ENCODE results near the gene SORCS1. TPM values are rescaled to one million over a fixed set of nuclear protein-coding genes. Genes with fewer than 3 reads are reported as not detected.
"Not testable (repeated sequence)": the region's sequence is repeated elsewhere in the genome, so short reads cannot be mapped to it uniquely, and the experiment has no call there.

Gene SORCS1
- total RNA-seq, 4 donors from 2014 or later = 0.26 to 9.4 (median 3.8) TPM

- Histone ChIP-seq H3K4me1 (no peaks in the 10 kb centered on the region), H3K27ac (no peak overlapping the region), H3K4me3 (no peak overlapping the region), H3K9me3 (no peaks in the 10 kb centered on the region), H3K27me3 (no peaks in the 10 kb centered on the region), H3K36me3 (no peaks in the 10 kb centered on the region)
- DNase-seq = no peak
- intact Hi-C loops (cut with DNase I; ENCODE audit: low total_unique reads) = no loop called here
- TF ChIP-seq CTCF (IDR thresholded peaks at IDR 0.05) = no peak
- TF ChIP-seq POLR2A (IDR thresholded peaks at IDR 0.05) = no peak
Observed at GRCh38 chr10:107033799-107034422, 130.6 kb downstream of the SORCS1 start.

GRCh38 chr10:107032700-107033401 lies 131.7 kb downstream of the SORCS1 start:
- no peak overlapping the region for H3K4me3 ChIP-seq
- H3K9me3 ChIP-seq = no peaks in the 10 kb centered on the region
- H3K27me3 ChIP-seq = no peaks in the 10 kb centered on the region
- H3K4me1 ChIP-seq = no peaks in the 10 kb centered on the region
- no peak for TF ChIP-seq POLR2A (IDR thresholded peaks at IDR 0.05)
- no peak for DNase-seq
- intact Hi-C loops (cut with DNase I; ENCODE audit: low total_unique reads) = no loop called here
- H3K36me3 ChIP-seq = no peaks in the 10 kb centered on the region
- H3K27ac ChIP-seq = no peak overlapping the region

GRCh38 chr10:107031931-107032699 lies 132.4 kb downstream of the SORCS1 start:
- Histone ChIP-seq H3K27ac (no peak overlapping the region), H3K4me3 (no peak overlapping the region), H3K4me1 (no peaks in the 10 kb centered on the region), H3K9me3 (no peaks in the 10 kb centered on the region), H3K27me3 (no peaks in the 10 kb centered on the region), H3K36me3 (no peaks in the 10 kb centered on the region)
- no peak for DNase-seq
- TF ChIP-seq CTCF (IDR thresholded peaks at IDR 0.05) (no peak), POLR2A (IDR thresholded peaks at IDR 0.05) (no peak)
- intact Hi-C loops (cut with DNase I; ENCODE audit: low total_unique reads) = no loop called here

- Histone ChIP-seq H3K27me3 (no peaks in the 10 kb centered on the region), H3K36me3 (no peaks in the 10 kb centered on the region), H3K4me3 (no peak overlapping the region), H3K27ac (no peak overlapping the region), H3K9me3 (no peaks in the 10 kb centered on the region), H3K4me1 (no peaks in the 10 kb centered on the region)
- intact Hi-C loops (cut with DNase I; ENCODE audit: low total_unique reads) = no loop called here
- TF ChIP-seq CTCF (IDR thresholded peaks at IDR 0.05) = no peak
- TF ChIP-seq POLR2A (IDR thresholded peaks at IDR 0.05) = no peak
- DNase-seq = no peak
Observed at GRCh38 chr10:107028236-107028635, 136.3 kb downstream of the SORCS1 start.

GRCh38 chr10:107025676-107026075 lies 138.8 kb downstream of the SORCS1 start:
- Histone ChIP-seq H3K4me1 (no peaks in the 10 kb centered on the region), H3K9me3 (no peaks in the 10 kb centered on the region), H3K27me3 (no peaks in the 10 kb centered on the region), H3K27ac (no peak overlapping the region), H3K36me3 (no peaks in the 10 kb centered on the region), H3K4me3 (no peak overlapping the region)
- no peak for DNase-seq
- intact Hi-C loops (cut with DNase I; ENCODE audit: low total_unique reads) = no loop called here
- TF ChIP-seq CTCF (IDR thresholded peaks at IDR 0.05) (no peak), POLR2A (IDR thresholded peaks at IDR 0.05) (no peak)

GRCh38 chr10:107024033-107024432 lies 140.5 kb downstream of the SORCS1 start:
- H3K36me3 ChIP-seq; DNase-seq; H3K4me1 ChIP-seq; H3K9me3 ChIP-seq; H3K4me3 ChIP-seq; H3K27me3 ChIP-seq; intact Hi-C loops (cut with DNase I; ENCODE audit: low total_unique reads); H3K27ac ChIP-seq: not testable (repeated sequence)
